ENCODE results near the gene IL19.

DNA sequence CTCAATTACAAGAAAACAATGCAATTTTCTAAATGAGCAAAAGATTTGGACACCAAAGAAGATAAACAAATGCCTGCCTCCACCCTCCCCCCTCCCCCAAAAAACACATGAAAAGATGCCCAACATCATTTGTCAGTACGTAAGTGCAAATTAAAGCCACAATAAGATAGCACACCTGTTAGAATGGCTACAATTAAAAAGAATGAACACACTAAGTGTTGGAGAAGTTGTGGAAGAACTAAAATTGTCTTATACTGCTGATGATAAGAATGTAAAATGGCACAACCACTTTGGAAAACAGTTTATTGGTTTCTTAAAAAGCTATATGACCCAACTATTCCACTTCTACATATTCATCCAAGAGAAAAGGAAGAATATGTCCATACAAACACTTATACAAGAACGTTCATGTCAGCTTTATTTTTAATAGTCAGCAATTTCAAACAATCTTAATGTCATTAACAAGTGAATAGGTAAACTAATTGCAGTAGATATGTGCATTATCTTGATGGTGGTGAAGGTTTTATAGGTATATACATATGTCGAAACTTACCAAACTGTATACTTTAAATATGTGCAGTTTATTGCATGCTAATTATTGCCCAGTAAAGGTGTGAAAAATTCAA is 105.3 kb downstream of the IL19 start:
- TF ChIP-seq CTCF (IDR thresholded peaks at IDR 0.05) (no peak), POLR2A (IDR thresholded peaks at IDR 0.05) (no peak)
